ENCODE results near the gene TNFRSF1A.
"Not testable (repeated sequence)": the region's sequence is repeated elsewhere in the genome, so short reads cannot be mapped to it uniquely, and the experiment has no call there.

The TNFRSF1A gene

DNA sequence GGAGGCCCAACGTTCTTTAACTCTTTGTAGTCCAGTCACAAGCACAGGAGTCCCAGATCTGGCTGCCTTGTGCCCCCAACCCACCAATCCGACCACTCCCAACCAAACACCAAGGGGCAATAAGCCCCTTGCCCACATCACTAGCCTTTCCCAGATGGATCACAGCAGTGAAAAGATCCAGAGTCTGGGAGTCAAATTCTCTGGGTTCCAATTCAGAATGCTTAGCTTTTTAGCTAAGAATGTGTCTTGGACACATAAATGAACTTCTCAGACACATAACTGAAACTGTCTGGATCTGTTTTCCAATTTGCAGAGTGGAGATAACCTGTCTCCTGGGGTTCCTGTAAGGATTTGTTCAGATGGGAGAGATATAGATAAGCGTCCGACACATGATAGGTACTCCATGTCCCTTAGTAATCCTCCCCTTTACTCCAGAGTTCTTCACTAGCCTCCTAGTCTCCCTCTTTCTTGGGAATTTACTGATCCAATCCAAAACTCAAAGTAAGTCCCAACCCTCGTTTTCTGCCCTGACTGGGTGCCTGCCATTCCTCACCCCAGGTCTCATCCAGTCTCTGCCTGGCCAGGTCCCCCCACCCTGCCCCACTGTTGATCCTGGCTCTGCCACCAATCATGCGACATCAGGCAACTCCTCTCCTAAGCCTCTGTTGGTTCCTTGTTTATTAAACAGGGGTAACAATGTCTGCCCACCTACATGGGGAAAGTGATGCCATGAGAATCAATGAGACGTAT, 439 bp upstream of the TNFRSF1A start:
- DNase-seq = no peak
- in situ Hi-C loops (cut with MboI; ENCODE audit: low pct_unique_long_range_greater_than_20kb, low sequenced_read_pairs) = no loop called here

DNA sequence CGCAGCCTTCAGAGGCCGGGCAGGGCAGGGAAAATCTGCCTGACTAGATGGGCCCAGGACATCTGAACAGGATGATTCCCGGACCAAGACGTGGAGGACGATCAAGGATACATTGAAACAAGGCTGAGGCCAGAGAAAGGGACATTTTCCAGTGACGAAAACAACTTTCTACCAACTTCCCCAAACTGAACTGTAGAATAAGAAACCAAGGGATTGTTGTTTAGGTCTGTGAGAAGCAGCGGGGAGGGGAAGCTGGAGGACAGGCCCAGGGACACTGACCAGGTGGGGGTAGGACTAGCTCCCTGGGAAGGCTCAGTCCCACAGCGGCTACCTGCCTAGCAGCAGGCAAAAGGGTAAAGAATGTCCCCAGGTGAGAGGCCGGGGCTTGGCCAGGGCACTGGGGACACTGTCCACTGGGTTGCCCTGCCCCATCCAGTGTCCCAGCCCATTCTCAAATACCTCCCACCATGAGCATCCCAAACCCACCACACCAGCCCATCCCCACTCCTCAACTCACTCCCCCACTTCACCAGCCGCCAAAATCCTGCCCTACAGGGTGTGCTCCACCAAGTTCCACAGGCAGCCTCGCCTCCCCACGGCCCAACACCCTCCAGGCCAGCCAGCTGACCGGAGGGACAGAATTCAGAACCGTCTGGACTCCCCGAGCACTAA, 995 bp downstream of the TNFRSF1A start:
- DNase-seq = peak; percentile 59
- in situ Hi-C loops (cut with MboI; ENCODE audit: low pct_unique_long_range_greater_than_20kb, low sequenced_read_pairs) = no loop called here

DNA sequence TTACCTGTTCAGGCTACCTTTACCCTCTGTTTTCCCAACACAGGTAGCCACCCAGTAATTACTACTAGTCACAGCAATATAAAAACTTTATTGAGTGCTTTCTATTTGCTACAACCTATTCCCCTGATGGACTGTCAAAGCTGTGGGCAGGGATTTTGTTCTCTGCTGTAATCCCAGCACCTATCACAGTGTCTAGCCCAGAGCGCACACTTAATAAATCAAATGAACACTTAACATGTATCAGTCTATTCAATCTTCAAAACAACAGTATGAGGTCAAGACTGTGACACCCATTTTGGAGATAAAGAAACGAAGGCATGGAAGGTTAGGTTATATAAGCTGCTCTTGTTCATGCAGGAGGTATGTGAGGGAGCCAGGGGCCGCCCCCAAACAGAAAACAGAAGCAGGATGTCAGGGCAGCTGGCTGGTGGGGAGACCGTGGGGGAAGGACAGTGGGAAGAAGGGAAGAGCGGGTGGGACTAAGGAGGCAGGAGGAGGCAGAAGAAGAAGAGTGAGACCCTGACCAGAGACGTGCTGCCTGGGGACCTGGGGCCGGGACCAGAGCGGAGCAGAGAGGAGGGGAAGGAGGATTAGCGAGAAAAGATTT, 1.7 kb downstream of the TNFRSF1A start:
- DNase-seq = peak; percentile 19
- in situ Hi-C loops (cut with MboI; ENCODE audit: low pct_unique_long_range_greater_than_20kb, low sequenced_read_pairs) = no loop called here

DNA sequence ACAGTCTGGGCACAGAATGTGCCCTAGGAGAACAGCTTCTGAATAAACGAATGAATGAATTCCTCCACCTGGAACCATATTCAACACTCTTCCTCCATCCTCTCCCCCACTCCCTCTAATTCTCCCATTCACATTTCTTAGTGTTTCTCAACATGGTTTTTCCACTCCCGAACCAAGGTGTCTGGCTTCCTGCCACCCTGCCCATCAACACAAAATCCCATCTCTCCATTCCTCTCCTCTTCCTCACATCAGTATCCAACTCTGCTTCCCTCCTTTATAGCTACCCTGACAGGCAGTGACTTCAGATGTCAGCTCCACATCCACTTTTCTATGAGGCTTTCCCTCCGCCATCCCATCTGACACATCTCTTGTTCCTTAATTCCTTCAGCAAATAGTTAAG, 2.9 kb downstream of the TNFRSF1A start:
- no peak for DNase-seq
- in situ Hi-C loops (cut with MboI; ENCODE audit: low pct_unique_long_range_greater_than_20kb, low sequenced_read_pairs) = no loop called here

DNA sequence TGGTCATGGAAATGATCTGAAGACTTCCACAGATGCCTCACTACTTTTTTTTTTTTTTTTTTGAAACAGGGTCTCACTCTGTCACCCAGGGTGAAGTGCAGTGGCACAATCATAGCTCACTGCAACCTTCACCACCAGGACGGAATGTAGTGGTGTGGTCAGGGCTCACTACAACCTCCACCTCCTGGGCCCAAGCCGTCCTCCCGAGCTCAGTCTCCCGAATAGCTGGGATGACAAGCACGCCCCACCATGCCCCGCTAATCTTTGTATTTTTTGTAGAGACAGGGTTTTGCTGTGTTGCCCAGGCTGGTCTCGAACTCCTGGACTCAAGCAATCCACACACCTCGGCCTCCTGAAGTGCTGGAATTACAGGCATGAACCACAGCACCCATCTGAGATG, 3.3 kb downstream of the TNFRSF1A start:
- DNase-seq; in situ Hi-C loops (cut with MboI; ENCODE audit: low pct_unique_long_range_greater_than_20kb, low sequenced_read_pairs): not testable (repeated sequence)

DNA sequence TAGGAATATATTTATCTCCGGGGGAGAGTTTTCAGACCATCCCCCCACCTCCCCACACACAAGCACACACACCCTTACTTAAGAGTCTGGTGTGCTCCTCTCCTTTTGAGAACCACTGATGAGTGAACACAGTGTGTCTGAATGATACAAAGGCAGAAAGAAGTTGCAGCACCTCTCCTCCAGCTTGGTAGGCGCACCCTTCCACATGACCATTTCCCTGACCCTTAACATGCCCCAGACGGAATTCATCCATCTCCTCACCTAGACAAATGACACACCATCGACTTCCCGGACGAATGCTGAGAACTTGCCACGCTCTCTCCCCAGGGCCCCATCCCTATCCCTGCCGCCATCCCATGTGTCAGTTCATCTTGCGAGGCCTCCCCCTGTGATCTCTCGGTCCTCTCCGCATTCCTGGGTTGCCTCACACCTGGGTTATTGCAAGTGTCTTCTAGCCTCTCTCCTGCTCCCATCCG, 3.9 kb downstream of the TNFRSF1A start:
- in situ Hi-C loops (cut with MboI; ENCODE audit: low pct_unique_long_range_greater_than_20kb, low sequenced_read_pairs) = no loop called here
- DNase-seq = peak; percentile 53

DNA sequence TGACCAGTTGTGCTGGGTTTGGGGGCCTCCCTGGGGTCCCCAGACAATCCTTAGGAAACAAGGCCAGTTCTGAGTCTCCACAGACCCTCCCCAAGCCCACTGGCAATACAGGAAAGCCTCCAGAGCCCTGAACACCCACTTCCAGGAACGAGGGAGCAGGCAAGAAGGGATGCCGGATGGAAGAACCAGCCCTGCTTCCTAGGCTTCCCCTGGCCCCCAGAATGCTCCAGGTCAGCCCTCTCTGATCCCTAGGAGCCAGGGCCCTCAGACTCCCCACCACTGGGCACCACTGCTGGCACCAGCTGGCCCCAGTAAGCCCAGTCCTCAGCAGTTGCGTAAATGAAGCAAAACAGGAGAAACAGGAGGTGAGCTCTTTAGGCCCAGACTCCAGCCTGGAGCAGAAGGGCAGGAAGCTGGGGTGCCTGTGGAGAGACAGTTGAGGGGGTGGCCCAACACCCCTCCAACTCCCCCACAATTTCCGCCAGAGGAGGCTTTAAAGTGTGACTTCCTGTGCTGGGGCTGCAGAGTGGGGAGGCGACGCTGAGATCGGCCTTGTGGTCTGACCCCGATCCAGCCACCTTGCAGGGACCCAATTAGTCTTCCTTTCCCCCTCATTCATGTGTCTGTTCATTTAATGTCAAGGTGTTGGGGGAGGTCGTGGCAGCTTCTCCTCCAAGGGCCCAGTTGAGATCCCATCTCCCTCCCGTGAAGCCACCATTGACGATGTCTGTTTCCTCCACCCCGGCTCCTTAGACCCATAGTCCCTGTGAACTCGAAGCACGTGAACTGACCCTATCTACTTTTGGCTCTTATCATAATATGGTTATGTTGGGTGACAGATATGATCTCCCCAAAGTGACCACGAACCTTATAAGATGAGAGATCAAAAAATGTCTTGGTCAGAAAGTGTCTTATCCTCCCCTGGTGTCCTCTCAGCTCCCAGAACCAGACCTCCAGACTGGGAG, 4.7 kb downstream of the TNFRSF1A start:
- in situ Hi-C loops (cut with MboI; ENCODE audit: low pct_unique_long_range_greater_than_20kb, low sequenced_read_pairs) = no loop called here
- DNase-seq = peak; percentile 98

DNA sequence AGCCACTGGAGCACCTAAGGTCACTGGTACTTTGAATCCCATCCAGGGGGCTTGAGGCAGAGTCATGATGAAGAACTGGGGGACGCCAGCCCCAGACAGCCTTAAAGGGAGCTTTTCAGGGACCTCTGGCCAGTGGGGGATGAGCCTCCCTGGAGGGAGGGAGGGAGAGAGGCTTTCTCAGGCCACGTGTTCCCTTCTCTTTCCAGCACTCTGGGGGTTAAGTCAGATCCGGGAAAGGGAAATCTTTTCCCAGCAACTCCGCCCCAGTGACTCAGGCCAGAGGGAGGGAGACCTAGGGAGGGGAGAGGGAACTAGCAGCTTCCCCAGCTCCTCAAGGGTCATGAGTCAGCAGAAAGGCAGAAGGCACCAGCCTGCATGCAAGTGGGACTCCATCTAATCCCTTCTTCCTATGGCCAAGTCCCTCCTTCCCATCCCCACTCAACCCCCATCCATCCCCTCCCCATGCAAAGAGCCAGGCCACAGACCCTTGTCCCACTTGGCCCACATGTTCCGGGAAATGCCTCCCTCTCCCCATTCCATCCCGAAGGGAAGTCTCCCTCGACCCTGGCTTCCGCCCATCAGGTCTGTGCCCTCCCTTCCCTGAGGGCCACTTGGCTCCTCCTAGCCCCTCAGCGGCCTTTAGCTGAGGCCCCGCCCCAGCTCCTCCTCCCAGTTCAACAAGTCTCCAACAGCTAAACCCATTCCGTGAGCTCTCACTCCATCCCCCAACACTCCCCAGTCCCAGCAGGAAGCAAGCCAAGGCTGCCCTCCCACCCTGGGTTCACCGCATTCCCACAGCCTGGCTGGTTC, 5.6 kb downstream of the TNFRSF1A start:
- DNase-seq = peak; percentile 96
- in situ Hi-C loops (cut with MboI; ENCODE audit: low pct_unique_long_range_greater_than_20kb, low sequenced_read_pairs) = no loop called here

DNA sequence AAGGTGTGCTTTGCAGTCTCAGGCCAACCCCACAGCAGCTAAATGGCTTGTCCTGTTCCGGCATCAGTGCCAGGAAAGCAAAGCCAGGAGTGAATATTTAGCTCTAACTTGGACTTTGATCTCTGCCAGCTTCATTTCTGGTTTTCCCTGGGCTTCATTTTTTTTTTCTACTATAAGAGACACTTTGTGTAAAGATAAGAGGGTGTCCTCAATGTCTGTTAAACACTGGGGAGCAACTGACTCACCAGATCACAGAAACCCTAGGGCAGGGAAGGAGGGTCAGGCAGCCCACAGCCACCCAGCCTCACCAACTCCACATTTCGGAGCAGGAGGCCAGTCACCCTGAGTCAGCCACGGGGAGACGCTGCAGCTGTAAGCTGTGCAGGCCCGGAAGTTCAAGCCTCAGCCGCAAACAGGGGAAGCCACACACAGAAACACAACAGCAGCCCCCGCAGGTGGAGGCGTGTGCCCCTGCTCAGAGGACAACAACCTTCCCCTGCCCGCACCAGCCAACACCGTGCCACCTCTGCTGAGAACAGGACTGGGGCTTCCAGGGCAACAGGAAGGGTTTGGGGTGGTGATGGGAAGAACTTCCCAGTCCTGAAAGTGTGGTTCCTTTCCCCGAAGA, 6.3 kb downstream of the TNFRSF1A start:
- in situ Hi-C loops (cut with MboI; ENCODE audit: low pct_unique_long_range_greater_than_20kb, low sequenced_read_pairs) = no loop called here
- peak; percentile 90 for DNase-seq

DNA sequence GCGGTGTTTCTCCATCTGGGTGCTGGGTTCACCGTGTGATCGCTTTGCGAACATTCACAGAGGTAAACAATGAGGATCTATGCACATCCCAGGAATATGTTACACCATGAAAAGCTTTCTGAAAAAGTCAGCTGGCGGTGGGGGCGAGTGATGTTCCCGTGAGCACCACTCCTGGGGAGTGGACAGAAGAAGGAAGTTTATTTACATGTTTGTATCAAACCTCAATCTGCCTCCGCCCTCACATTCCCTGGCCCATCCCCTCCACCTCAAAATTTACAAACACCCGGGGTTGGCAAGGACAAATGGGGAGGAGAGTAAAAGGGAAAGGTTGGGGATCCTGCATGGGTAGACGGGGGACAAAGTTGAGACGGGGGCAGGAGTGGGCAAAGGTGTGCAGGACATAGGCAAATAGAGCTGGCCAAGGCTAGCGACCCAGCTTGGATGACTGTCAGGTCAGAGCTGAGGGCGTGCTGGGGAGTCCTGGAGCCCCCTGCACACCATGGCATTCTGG, 6.9 kb downstream of the TNFRSF1A start:
- no peak for DNase-seq
- in situ Hi-C loops (cut with MboI; ENCODE audit: low pct_unique_long_range_greater_than_20kb, low sequenced_read_pairs) = no loop called here

DNA sequence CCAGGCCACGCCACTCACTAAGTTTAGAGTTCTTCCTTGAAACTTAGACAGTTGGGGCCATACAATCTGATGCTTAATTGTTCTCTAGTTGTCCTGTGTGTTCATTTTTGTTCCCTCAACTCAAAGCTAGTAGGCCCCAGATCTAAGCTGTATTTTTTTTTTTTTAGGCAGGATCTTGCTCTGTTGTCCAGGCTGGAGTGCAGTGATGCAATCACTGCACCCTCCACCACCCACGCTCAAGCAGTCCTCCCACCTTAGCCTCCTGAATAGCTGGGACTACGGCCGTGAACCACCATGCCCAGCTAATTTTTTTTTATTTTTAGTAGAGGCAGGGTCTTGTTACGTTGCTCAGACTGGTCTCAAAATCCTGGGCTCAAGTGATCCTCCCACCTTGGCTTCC, 7.5 kb downstream of the TNFRSF1A start:
- DNase-seq = no peak
- in situ Hi-C loops (cut with MboI; ENCODE audit: low pct_unique_long_range_greater_than_20kb, low sequenced_read_pairs) = no loop called here

DNA sequence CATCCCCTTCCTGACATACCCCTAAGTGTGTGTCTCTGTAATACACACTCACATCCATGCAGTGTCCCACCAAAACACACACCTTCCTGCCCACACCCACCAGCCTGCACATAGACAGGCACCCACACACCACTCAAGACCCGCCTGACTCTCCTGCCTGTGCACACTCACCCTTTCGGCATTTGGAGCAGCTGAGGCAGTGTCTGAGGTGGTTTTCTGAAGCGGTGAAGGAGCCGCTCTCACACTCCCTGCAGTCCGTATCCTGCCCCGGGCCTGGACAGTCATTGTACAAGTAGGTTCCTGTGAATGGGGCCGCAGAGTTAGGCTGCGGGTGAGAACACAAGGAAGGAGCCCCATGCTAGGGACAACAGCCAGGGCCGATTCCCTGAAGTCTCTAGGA, 8.3 kb downstream of the TNFRSF1A start:
- in situ Hi-C loops (cut with MboI; ENCODE audit: low pct_unique_long_range_greater_than_20kb, low sequenced_read_pairs) = no loop called here
- DNase-seq = no peak

DNA sequence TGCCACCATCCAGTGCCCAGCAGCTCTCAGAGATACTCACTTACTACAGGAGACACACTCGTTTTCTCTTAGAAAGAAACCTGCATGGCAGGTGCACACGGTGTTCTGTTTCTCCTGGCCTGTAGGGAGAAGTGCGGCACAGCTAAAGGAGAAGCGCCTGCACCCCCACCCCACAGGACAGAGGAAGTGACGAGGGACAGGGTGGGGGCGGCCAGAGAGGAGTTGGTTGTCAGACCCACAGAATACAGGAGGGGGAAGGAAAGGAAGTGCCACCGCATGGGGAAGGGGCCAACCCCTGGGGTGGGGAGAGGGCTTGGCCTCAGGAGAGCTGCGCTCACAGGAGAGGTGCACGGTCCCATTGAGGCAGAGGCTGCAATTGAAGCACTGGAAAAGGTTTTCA, 8.8 kb downstream of the TNFRSF1A start:
- DNase-seq = no peak
- in situ Hi-C loops (cut with MboI; ENCODE audit: low pct_unique_long_range_greater_than_20kb, low sequenced_read_pairs) = no loop called here

DNA sequence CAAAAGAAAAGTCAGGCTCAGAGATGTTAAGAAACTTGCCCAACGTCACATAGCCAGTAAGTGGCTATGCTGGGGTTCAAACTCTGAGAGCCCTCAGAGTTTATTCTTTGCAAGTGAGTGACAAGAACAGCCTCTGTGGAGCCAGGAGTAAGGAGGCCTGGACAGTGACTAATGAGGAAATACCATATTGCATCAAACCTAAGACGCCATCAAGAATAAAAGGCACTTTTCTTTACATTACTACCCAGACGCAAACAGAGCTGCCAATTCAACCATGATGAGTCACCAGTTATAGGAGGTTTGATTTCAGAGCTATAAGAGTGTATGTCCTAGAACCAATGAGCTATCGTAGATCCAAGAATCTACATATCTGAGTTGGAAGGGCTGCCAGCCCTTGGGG, 9.4 kb downstream of the TNFRSF1A start:
- DNase-seq = no peak
- in situ Hi-C loops (cut with MboI; ENCODE audit: low pct_unique_long_range_greater_than_20kb, low sequenced_read_pairs) = no loop called here

DNA sequence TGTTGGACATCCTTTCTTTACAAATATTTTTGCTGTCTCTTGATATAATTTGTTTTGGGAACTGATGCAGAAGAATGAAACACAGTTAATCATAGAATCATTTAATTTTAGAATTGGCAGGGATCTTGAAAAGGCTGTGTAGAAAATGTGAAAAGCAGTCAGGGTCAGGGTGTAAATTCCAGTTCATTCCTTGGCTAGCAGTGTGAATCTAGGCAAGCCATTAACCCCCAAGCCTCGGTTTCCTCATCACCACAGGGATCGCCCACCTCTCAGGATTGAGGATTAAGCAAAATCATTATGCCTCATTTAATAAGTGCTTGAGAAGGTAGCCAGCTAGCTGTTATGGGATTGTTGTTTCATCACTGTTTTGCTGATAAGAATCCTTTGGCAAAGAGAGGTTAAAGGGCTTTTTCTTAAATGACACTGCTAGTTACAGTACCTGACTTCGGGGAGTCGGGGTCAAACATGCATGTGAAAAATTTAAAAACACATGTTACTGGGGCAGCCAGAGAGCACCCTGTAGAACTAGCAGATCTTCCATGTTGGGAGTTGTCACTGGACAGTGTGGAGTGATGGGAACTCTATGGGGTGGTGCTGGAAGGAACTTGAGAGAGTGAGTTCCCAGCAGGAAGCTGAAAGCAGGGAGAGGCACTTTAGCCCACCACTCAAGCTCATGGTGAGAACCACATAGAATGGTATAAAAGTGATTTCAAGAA, 10.7 kb downstream of the TNFRSF1A start:
- in situ Hi-C loops (cut with MboI; ENCODE audit: low pct_unique_long_range_greater_than_20kb, low sequenced_read_pairs) = no loop called here
- DNase-seq = no peak

DNA sequence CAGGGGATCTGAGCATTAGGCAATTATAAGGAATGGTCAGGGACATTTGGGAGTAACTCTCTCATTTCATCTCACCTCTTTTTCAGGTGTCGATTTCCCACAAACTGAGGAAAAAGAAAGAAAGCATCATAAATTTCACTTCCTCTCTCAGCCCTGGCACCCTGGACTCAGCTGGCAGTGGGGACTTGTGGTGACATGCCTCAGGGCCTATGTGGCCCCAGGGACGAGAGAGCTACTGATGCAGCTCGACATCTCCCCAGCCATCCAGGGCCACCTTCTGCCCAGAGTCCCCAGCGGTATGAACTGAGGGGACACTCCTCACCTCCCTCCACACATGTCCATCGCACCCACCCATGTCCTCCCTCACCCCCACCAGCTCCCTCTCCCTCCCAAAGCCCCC, 11.7 kb downstream of the TNFRSF1A start:
- in situ Hi-C loops (cut with MboI; ENCODE audit: low pct_unique_long_range_greater_than_20kb, low sequenced_read_pairs) = no loop called here
- DNase-seq = no peak

DNA sequence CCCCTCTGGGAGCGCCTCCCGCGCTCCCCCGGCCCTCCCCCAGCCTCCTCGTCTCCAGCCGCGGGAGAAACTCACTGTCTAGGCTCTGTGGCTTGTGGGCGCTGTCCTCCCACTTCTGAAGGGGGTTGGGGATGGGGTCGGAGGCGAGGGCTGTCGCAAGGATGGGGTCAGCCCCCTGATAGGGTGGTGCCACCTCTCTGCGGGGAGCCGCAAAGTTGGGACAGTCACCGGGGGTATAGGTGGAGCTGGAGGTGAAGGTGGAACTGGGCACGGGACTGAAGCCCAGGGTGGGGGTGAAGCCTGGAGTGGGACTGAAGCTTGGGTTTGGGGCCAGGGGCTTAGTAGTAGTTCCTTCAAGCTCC, 12.2 kb downstream of the TNFRSF1A start:
- DNase-seq = no peak
- in situ Hi-C loops (cut with MboI; ENCODE audit: low pct_unique_long_range_greater_than_20kb, low sequenced_read_pairs) = no loop called here
